Caco-2 (cell line): Measurements from ENCODE around the gene TMEM63C. TPM values are rescaled to one million over a fixed set of nuclear protein-coding genes. Genes with fewer than 3 reads are reported as not detected.
"Not testable (repeated sequence)": the region's sequence is repeated elsewhere in the genome, so short reads cannot be mapped to it uniquely, and the experiment has no call there.

ENCODE experiments used
- BruUV-seq: library from RNA; stranded (reverse); fragments of 400-500 nt; replicated peaks from 2 replicates; lab custom pipeline; 2021; lab: Mats Ljungman, UMichigan
- CTCF ChIA-PET: fragments of 300-600 bp; sonication (Branson Sonifier 250); formaldehyde crosslinking; loops from one replicate; lab custom pipeline; 2022; ENCODE audit warnings: antibody characterized with exemption; lab: Charles Lee
- POLR2A ChIA-PET: fragments of 300-600 bp; sonication (Branson Sonifier 250); formaldehyde crosslinking; loops from one replicate; lab custom pipeline; 2022; ENCODE audit warnings: antibody characterized with exemption; lab: Charles Lee
- DNase-seq, 2 experiments: peaks; one replicate each; pipeline versions ENCODE4 v3.0.0 to v3.0.0-alpha.2; 2020 to 2022
- H3K27me3 ChIP-seq: replicated peaks from 2 replicates; pipeline ENCODE4 v1.6.0; 2011; ENCODE audit warnings: low read length; ENCODE audit not compliant: control insufficient read depth, insufficient read depth
- H3K36me3 ChIP-seq: 2 replicates; pipeline ENCODE4 v1.5.1; 2011; ENCODE audit warnings: low read length; ENCODE audit not compliant: control insufficient read depth, insufficient read depth
- H3K4me1 ChIP-seq: fragments of 250-450 bp; sonication (Bioruptor Pico); 2 replicates; pipeline ENCODE4 v1.5.1; 2020; ENCODE audit warnings: mild to moderate bottlenecking
- H3K4me3 ChIP-seq: 2 replicates; pipeline ENCODE4 v1.5.1; 2011; ENCODE audit warnings: low read depth, mild to moderate bottlenecking, control low read depth, low read length
- H3K9me3 ChIP-seq: fragments of 250-450 bp; sonication (Bioruptor Pico); 2 replicates; pipeline ENCODE4 v1.5.1; 2020; ENCODE audit warnings: mild to moderate bottlenecking, moderate library complexity
- H3K27ac Mint-ChIP-seq: one replicate; pipeline ENCODE4 v1.8.0; 2022; ENCODE audit warnings: mixed read lengths; ENCODE audit not compliant: unreplicated experiment
- H3K27me3 Mint-ChIP-seq: one replicate; pipeline ENCODE4 v1.8.0; 2022; ENCODE audit warnings: mixed read lengths; ENCODE audit not compliant: insufficient read depth, unreplicated experiment
- H3K36me3 Mint-ChIP-seq: one replicate; pipeline ENCODE4 v1.8.0; 2022; ENCODE audit warnings: mild to moderate bottlenecking, mixed read lengths; ENCODE audit not compliant: insufficient read depth, unreplicated experiment
- H3K4me1 Mint-ChIP-seq: one replicate; pipeline ENCODE4 v1.8.0; 2022; ENCODE audit warnings: low read depth, mixed read lengths; ENCODE audit not compliant: unreplicated experiment
- H3K4me3 Mint-ChIP-seq: one replicate; pipeline ENCODE4 v1.8.0; 2022; ENCODE audit warnings: mild to moderate bottlenecking, moderate library complexity, mixed read lengths; ENCODE audit not compliant: unreplicated experiment
- H3K9me3 Mint-ChIP-seq: one replicate; pipeline ENCODE4 v1.8.0; 2022; ENCODE audit warnings: mixed read lengths; ENCODE audit not compliant: unreplicated experiment
- CTCF ChIP-seq, 2 experiments: fragments of 200-600 bp in 1 of 2; IDR thresholded peaks; 1 replicate in 1 of 2; 2 replicates in 1 of 2; pipeline versions ENCODE4 v1.5.1 to v1.8.0; 2011 to 2022; ENCODE audit warnings: antibody characterized with exemption in 1 of 2, control low read depth in 1 of 2, inconsistent platforms in 1 of 2, low read depth in 1 of 2, low read length in 1 of 2, mild to moderate bottlenecking in 1 of 2, moderate library complexity in 1 of 2; ENCODE audit not compliant: insufficient read depth in 1 of 2, severe bottlenecking in 1 of 2, unreplicated experiment in 1 of 2
- intact Hi-C: fragments of 100-400 bp; cut with micrococcal nuclease; formaldehyde crosslinking; loops from one replicate; pipeline ENCODE4 v1.10.0; 2022; ENCODE audit not compliant: unreplicated experiment
- total RNA-seq: library from RNA; stranded (reverse); gene quantifications from 2 replicates; pipeline ENCODE4 v1.2.3, GENCODE V29; 2022

TMEM63C gene
- total RNA-seq, 1 experiment from 2014 or later, result 1.3 TPM

- CTCF ChIA-PET, result no interaction called here
- Histone ChIP-seq H3K27me3 (no peaks in the 10 kb centered on the region; the same call in 1 of the 2 replicates), H3K4me1 (no peaks in the 10 kb centered on the region), H3K36me3 (no peaks in the 10 kb centered on the region), H3K9me3 (peaks cover 11% of the 10 kb centered on the region; the same call in 1 of the 2 replicates), H3K4me3 (no peak overlapping the region)
- no peaks in the 10 kb centered on the region for H3K4me1 Mint-ChIP-seq
- POLR2A ChIA-PET, result no interaction called here
- H3K4me3 Mint-ChIP-seq, result no peak overlapping the region
- H3K36me3 Mint-ChIP-seq, result no peaks in the 10 kb centered on the region
- H3K9me3 Mint-ChIP-seq, result peaks cover 13% of the 10 kb centered on the region
- no TSS peak for BruUV-seq
- H3K27me3 Mint-ChIP-seq, result peaks cover 8% of the 10 kb centered on the region
- TF ChIP-seq CTCF (IDR thresholded peaks at IDR 0.05; ENCODE audit: insufficient read depth in 1 of 2, low read depth in 1 of 2, low read length in 1 of 2, severe bottlenecking in 1 of 2, unreplicated experiment in 1 of 2), result no peak
- H3K27ac Mint-ChIP-seq, result no peak overlapping the region
- DNase-seq, result no peak
- intact Hi-C loops, result no loop called here
These were observed 8.7 kb upstream of the TMEM63C start for GRCh38 chr14:77172916-77173315.

GRCh38 chr14:77173911-77174617 lies 7.5 kb upstream of the TMEM63C start:
- intact Hi-C loops, CTCF ChIA-PET, DNase-seq, H3K4me3 Mint-ChIP-seq, H3K4me1 ChIP-seq, H3K4me1 Mint-ChIP-seq, H3K27me3 ChIP-seq, H3K4me3 ChIP-seq, BruUV-seq, H3K27me3 Mint-ChIP-seq, POLR2A ChIA-PET, H3K36me3 ChIP-seq, H3K27ac Mint-ChIP-seq, H3K36me3 Mint-ChIP-seq: not testable (repeated sequence)
- H3K9me3 ChIP-seq, result peaks cover 11% of the 10 kb centered on the region; the same call in 1 of the 2 replicates
- peaks cover 13% of the 10 kb centered on the region for H3K9me3 Mint-ChIP-seq

GRCh38 chr14:77175843-77176242 lies 5.8 kb upstream of the TMEM63C start:
- no peak for TF ChIP-seq CTCF (IDR thresholded peaks at IDR 0.05; ENCODE audit: insufficient read depth in 1 of 2, low read depth in 1 of 2, low read length in 1 of 2, severe bottlenecking in 1 of 2, unreplicated experiment in 1 of 2)
- Mint-ChIP-seq H3K36me3 (no peaks in the 10 kb centered on the region), H3K27ac (no peak overlapping the region), H3K27me3 (peaks cover 8% of the 10 kb centered on the region), H3K9me3 (peaks cover 1% of the 10 kb centered on the region), H3K4me1 (no peaks in the 10 kb centered on the region), H3K4me3 (no peak overlapping the region)
- Histone ChIP-seq H3K9me3 (peaks cover under 1% of the 10 kb centered on the region; the same call in 1 of the 2 replicates), H3K27me3 (no peaks in the 10 kb centered on the region; the same call in 1 of the 2 replicates), H3K4me3 (no peak overlapping the region), H3K36me3 (no peaks in the 10 kb centered on the region), H3K4me1 (no peaks in the 10 kb centered on the region)
- POLR2A ChIA-PET, result no interaction called here
- intact Hi-C loops, result no loop called here
- CTCF ChIA-PET, result interaction anchor here (0.6 kb wide), 1 partner anchor 141 kb away, joined by 4 read pairs; no protein-coding TSS in a partner anchor
- BruUV-seq, result no TSS peak
- no peak for DNase-seq
